22Rv1 (cell line): Measurements from ENCODE around the gene CMTM4.

Experiments used
- ZFX ChIP-seq: fragments of 450-650 bp; IDR thresholded peaks from 2 replicates; pipeline ENCODE4 v1.6.1; 2017; ENCODE audit warnings: antibody characterized with exemption, borderline replicate concordance
- TF ChIP-seq, protein P1 (sequence below): fragments of 450-650 bp; IDR thresholded peaks from 2 replicates; pipeline ENCODE4 v1.5.1; 2017; ENCODE audit warnings: mild to moderate bottlenecking

DNA sequence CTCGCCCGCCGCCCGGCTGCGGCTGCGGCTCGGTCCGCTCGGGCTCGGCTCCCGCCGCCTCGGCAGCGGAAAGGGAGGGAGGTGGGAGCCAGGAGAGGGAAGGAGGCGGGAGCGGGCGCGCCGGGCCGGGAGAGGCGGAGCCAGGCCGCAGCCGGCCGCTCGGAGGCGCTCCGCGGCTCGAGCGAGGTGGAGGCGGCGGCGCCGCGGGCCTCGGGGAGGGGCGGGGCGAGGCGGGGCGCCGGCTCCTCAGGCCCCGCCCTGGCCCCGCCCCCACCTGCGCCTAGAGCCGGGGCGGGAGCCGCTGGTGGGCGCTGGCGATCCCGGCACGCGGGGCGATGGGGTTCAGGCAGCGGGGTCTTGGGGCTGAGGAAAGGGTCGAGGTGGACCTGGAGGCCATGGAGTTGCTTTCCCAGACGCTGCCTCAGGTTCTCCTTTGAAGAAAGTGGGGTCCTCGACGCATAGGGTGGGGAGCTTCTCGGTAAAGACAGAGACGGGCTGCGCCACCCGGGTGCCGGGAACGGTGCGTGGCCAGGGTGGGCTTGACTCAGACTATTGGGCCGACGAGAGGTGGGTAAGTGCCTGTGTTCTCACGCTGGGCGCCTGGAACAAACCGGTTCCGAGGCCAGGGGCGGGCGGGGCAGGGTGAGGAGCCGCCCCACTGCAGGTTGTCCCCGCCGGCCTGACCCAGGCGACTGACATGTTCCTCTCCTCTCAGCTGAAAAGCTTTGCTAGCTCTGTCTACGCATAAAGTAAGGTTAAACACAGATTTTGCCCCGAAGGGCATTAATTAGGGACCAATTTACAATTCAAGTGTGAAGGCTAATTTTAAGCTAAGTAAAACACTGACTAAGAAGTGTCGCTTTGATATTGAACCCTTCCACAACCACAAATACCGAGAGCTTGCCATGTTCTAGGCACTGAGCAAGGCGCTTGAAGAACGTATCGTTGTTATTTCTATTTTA, at the start of gene CMTM4:
- TF ChIP-seq, protein P1, sequence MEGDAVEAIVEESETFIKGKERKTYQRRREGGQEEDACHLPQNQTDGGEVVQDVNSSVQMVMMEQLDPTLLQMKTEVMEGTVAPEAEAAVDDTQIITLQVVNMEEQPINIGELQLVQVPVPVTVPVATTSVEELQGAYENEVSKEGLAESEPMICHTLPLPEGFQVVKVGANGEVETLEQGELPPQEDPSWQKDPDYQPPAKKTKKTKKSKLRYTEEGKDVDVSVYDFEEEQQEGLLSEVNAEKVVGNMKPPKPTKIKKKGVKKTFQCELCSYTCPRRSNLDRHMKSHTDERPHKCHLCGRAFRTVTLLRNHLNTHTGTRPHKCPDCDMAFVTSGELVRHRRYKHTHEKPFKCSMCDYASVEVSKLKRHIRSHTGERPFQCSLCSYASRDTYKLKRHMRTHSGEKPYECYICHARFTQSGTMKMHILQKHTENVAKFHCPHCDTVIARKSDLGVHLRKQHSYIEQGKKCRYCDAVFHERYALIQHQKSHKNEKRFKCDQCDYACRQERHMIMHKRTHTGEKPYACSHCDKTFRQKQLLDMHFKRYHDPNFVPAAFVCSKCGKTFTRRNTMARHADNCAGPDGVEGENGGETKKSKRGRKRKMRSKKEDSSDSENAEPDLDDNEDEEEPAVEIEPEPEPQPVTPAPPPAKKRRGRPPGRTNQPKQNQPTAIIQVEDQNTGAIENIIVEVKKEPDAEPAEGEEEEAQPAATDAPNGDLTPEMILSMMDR: peak; percentile 83
- no peak for TF ChIP-seq ZFX
